ENCODE data around the gene KIAA0586. TPM values are rescaled to one million over a fixed set of nuclear protein-coding genes. Genes with fewer than 3 reads are reported as not detected.

The KIAA0586 gene
- total RNA-seq, 1 experiment from 2014 or later: 23.5 TPM

- TF ChIP-seq ZNF532 (CRISPR knock-in tag; IDR thresholded peaks at IDR 0.05; ENCODE audit: borderline replicate concordance): no peak
- TF ChIP-seq AFF4 (CRISPR knock-in tag; IDR thresholded peaks at IDR 0.05; ENCODE audit: borderline replicate concordance): no peak
- peak; percentile 64; the same call in 1 of the 2 replicates for TF ChIP-seq ZNF121 (CRISPR knock-in tag; IDR thresholded peaks at IDR 0.05)
- TF ChIP-seq ZBTB43 (CRISPR knock-in tag; IDR thresholded peaks at IDR 0.05): no peak
- Mint-ChIP-seq H3K4me1 (no peaks in the 10 kb centered on the region), H3K4me3 (no peak overlapping the region), H3K9me3 (no peaks in the 10 kb centered on the region), H3K36me3 (peaks cover 5% of the 10 kb centered on the region), H3K27ac (no peak overlapping the region), H3K27me3 (ENCODE audit: low read depth) (no peaks in the 10 kb centered on the region)
- ChIA-PET CTCF (interaction anchor here (1.5 kb wide), 1 partner anchor 35 kb away, joined by 4 read pairs; no protein-coding TSS in a partner anchor), POLR2A (no interaction called here)
- ATAC-seq: no peak
- no peak for DNase-seq (ENCODE audit: low spot score)
These were observed 38.9 kb downstream of the KIAA0586 start for GRCh38 chr14:58466459-58466858.

GRCh38 chr14:58467575-58467974 lies 40.1 kb downstream of the KIAA0586 start:
- H3K27ac Mint-ChIP-seq: no peak overlapping the region
- ChIA-PET CTCF (interaction anchor here (1.5 kb wide), 1 partner anchor 34 kb away, joined by 4 read pairs; no protein-coding TSS in a partner anchor), POLR2A (no interaction called here)
- H3K4me1 Mint-ChIP-seq: no peaks in the 10 kb centered on the region
- no peaks in the 10 kb centered on the region for H3K27me3 Mint-ChIP-seq (ENCODE audit: low read depth)
- H3K9me3 Mint-ChIP-seq: no peaks in the 10 kb centered on the region
- TF ChIP-seq E2F4 (CRISPR knock-in tag; IDR thresholded peaks at IDR 0.05; ENCODE audit: borderline replicate concordance, low read depth): no peak
- no peak for TF ChIP-seq ELF4 (CRISPR knock-in tag; IDR thresholded peaks at IDR 0.05; ENCODE audit: low read depth)
- TF ChIP-seq ZNF138 (CRISPR knock-in tag; conservative IDR thresholded peaks at IDR 0.05): no peak
- TF ChIP-seq ZSCAN18 (CRISPR knock-in tag; IDR thresholded peaks at IDR 0.05): no peak
- no peak for TF ChIP-seq ZNF317 (CRISPR knock-in tag; IDR thresholded peaks at IDR 0.05; ENCODE audit: borderline replicate concordance, low read depth)
- no peak for TF ChIP-seq ATF3 (CRISPR knock-in tag; conservative IDR thresholded peaks at IDR 0.05)
- no peak for TF ChIP-seq IRF2 (CRISPR knock-in tag; IDR thresholded peaks at IDR 0.05; ENCODE audit: borderline replicate concordance, low read depth)
- TF ChIP-seq SMAD3 (CRISPR knock-in tag; IDR thresholded peaks at IDR 0.05; ENCODE audit: borderline replicate concordance): no peak
- DNase-seq (ENCODE audit: low spot score) (no peak), ATAC-seq (no peak)
- peaks cover 3% of the 10 kb centered on the region for H3K36me3 Mint-ChIP-seq
- H3K4me3 Mint-ChIP-seq: no peak overlapping the region
